HL-60/S4 (cell line): Measurements from ENCODE around the gene INPP4B.

Experiments
- in situ Hi-C: fragments of 300-500 bp; cut with MboI; formaldehyde crosslinking; loops from 2 replicates; pipeline ENCODE4 v1.14.3; 2022; ENCODE audit warnings: low sequenced_read_pairs

Gene INPP4B

GRCh38 chr4:142743121-142743825 is 102.8 kb downstream of the INPP4B start:
- in situ Hi-C loops = no loop called here

GRCh38 chr4:142741995-142742394 is 104.1 kb downstream of the INPP4B start:
- in situ Hi-C loops = no loop called here

DNA sequence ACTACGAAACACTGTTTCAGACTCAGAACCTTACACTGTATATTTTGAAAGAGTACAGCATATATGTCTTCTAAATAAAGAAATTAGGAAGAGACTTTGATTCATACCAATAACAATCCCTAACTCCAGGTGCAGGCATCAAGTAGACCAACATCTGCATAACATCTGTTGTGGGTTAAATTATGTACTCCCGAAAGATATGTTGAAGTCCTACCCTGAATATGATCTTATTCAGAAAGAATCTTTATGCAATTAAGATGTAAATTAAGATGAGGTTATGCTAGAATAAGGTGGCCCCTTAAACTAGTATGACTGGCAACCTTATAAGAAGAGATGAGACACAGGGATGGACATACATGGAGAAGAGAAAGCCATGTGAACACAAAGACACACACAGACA is 117.9 kb downstream of the INPP4B start:
- in situ Hi-C loops = no loop called here

GRCh38 chr4:142727149-142727548 is 119.0 kb downstream of the INPP4B start:
- in situ Hi-C loops = no loop called here

- in situ Hi-C loops = no loop called here
Measured at GRCh38 chr4:142725886-142726285, 120.2 kb downstream of the INPP4B start.

GRCh38 chr4:142721187-142721586 is 124.9 kb downstream of the INPP4B start:
- in situ Hi-C loops = no loop called here

- in situ Hi-C loops = no loop called here
Measured at GRCh38 chr4:142719854-142720541, 126.1 kb downstream of the INPP4B start.

DNA sequence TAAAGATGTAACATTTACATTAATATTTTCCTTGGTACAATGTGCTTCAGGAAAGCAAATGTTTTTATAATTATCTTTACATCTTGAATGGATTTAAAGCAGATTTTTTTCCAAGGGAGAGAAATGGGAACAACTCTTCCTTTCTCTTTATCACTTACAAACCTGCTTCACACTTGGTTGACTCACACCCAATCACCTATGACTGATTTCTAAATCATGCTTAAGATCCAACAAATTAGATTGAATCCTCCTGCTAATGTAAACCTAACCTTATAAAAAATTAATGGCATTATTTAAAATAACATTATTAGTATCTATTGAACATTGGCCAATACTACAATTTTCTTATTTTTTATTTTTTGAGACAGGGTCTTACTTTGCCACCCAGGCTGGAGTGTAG is 127.1 kb downstream of the INPP4B start:
- in situ Hi-C loops = no loop called here

DNA sequence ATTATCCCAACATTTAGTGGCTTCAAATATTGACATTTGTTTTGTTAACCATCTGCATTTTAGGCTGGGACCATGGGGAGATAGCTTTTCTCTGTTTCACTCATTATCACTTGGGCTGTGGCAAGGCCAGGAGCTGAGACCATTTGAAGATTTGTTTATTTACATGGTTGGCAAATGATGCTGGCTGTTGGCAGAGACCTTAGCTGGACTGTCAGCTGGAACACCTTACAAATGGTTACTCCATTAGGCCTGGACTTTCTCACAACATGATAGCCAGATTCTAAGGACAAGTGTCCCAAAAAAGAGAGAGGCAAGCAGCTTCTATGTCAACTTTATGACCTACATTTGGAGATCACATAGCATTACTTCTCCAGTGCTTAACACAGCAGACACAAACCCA is 130.4 kb downstream of the INPP4B start:
- in situ Hi-C loops = no loop called here

- in situ Hi-C loops = no loop called here
Measured at GRCh38 chr4:142713282-142714030, 132.6 kb downstream of the INPP4B start.

- in situ Hi-C loops = no loop called here
Measured at GRCh38 chr4:142708231-142708630, 137.9 kb downstream of the INPP4B start.

GRCh38 chr4:142707401-142707800 is 138.7 kb downstream of the INPP4B start:
- in situ Hi-C loops = no loop called here

DNA sequence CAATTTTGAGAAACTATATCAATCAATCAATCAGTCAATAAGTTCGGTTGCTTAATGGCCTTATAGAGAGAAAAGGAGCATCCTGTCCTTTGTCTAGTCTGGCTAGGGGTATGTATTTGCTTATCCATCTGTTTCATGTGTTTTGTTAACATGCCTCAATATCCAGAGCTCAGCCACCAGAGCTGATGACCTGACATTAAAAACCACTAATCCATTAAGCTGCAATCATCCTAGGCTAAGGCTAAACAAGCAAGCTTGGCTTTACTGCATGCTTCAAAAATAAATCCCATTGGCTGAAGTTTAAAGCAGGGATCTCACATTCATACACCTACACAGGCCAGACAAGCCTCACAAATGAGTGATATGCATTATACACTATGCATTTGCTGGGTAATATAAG is 139.7 kb downstream of the INPP4B start:
- in situ Hi-C loops = no loop called here

GRCh38 chr4:142705820-142706219 is 140.3 kb downstream of the INPP4B start:
- in situ Hi-C loops = no loop called here

DNA sequence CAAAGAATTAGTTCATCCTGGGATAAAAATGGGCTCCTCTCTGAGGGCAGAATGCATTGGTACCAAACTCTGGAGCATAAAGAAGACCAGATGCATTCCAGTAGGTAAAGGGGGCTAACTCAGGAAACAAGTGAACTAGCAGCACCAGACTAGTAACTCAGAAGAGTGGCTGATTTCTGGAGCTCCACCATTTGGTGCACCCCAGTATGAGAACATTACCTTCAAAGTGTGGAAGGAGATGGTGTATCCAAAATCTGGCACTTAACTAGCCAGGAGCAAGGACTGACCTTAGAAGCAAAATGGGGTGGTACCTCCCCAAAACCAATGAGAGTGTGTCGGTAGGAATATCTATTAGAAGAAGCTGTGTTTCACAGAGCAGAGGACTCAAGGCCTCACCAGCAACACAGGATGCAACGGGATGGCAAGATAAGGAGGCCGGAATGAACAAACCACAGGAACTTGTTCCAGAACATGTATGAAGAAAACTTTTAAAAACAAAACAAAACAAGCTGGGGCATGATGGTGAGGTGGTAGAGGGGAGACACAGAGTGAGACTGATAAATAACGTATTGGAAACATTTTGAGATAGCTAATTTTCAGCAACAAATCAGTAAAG is 142.3 kb downstream of the INPP4B start:
- in situ Hi-C loops = no loop called here

DNA sequence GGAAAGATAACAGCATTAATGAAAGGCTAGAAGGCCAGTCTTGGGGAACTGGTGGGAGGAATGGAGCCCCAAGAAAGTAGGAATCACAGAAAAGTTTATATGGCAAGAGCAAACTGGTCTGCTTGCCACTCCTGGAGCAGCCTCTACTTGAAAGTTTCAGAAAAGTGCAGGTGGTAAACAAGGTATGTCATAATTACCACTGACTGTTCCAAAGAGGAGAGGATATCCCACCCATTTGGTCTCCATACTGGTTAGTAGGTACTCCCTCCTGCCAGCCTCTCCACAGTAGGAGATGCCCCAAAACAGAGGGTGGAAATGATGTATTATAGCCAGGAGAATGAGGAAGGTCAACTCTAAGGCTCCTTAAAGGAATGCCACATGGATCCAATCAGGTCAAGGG is 145.1 kb downstream of the INPP4B start:
- in situ Hi-C loops = no loop called here

DNA sequence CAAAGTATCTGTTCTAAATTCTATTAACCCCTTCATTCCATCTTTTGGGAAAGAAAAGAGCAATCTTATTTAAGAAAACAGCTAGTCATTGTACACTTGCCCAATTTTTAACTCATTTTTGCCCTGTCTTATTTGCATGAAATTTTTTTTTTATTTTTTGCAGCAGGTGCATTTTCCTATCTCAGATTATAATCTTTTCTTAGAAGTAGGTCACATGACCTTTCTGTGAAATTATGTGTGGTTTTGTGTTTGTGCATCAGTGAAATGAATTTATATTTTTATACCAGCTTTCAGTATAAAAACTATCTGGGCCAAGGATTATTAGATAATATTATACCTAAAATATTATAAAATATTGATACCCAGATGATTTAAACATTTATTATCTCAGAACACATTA is 145.6 kb downstream of the INPP4B start:
- in situ Hi-C loops = no loop called here

GRCh38 chr4:142698552-142698951 is 147.5 kb downstream of the INPP4B start:
- in situ Hi-C loops = no loop called here

DNA sequence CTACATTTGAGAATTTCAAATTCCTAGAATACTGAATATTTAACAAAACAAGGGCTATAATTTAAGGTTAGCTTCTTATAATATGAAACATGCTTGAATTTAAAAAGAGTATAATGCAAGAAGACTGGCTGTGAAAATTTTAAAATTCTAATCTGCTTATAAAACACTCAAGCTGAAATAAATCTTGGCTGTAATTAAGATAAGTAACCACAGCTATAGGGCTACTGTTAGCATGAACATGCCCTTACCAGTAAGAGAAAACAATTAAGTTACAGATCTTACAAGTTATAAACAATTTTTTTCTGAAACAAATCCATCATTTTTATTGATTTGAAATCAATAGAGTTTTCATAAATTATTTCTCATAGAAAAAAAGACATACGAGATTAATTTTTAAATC is 148.2 kb downstream of the INPP4B start:
- in situ Hi-C loops = no loop called here

DNA sequence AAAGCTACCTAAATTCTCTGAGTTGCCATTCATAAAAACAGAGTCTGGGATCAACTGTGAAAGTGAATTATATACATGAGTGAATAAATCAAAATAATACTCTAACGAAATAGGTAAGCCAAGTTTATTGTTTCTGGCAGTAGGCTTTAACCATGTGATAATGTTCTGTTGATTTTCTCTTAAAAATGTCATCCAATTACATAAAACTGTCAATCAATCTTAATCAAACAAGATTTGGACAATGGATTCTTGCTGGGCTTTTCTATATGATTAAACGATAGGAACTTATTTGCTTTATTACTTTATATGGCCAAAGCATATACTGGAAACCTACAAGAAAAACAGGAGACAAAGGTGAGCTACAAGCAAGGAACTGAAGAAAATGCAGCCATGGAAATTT is 148.8 kb downstream of the INPP4B start:
- in situ Hi-C loops = no loop called here

DNA sequence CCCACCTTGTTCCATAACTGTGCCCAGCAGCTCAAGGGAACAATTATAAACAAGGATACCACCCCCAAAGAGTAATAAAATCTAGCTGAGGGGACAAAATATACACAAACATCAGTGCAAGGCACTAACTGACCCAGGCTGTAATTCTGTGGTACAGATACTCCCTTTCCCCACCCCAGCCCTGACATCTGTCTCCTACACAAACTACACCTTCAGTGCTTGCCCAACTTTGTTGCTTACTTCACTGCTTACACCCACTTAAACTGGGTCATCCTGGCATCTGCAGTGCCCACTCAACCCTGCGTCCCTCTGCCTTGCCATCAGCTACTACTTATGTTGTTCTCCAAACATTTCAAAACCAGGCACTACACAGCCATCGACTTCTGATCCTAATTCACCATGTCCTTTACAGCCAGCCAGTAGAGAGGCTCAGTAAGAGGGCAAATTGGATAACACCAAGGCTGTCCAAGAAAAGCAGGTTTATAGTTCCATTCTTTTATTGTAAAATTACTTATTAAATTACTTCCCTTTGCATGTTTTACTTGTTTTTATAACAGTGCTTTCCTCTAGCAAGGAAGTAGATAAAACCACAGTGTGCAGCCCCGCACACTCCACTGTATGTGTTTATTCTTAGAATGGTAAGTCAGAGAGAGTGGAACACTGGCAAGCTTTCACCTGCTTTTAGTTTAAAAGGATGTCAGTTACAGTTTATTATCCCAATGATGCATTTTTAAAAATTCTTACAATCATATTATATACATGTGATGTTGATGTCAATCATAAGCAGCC is 149.6 kb downstream of the INPP4B start:
- in situ Hi-C loops = no loop called here
